MM.1S (cell line): ENCODE data around the gene CNTN1.

Experiments used
- CTCF ChIP-seq: fragments of 300-600 bp; sonication (generic); IDR thresholded peaks from 2 replicates; pipeline ENCODE4 v1.5.1; 2016; ENCODE audit warnings: antibody characterized with exemption, low read length, mixed read lengths
- EZH2 ChIP-seq: fragments of 300-600 bp; sonication (generic); optimal IDR thresholded peaks from 2 replicates; pipeline ENCODE3; 2017; ENCODE audit warnings: low read depth, mild to moderate bottlenecking, antibody characterized with exemption, low read length, mixed read lengths
- EZH2phosphoT487 ChIP-seq: fragments of 300-600 bp; sonication (generic); IDR thresholded peaks from 2 replicates; pipeline ENCODE4 v1.6.1; 2018; ENCODE audit warnings: antibody characterized with exemption, low read length

- TF ChIP-seq CTCF: no peak
- TF ChIP-seq EZH2phosphoT487: no peak
- no peak for TF ChIP-seq EZH2
Measured at GRCh38 chr12:41039461-41039860, 347.2 kb downstream of the CNTN1 start.
